Erythroblast (primary cell): Measurements from ENCODE around the gene CTU2.

Experiments
- GATA1 ChIP-seq: IDR thresholded peaks from 2 replicates; pipeline ENCODE4 v1.6.1; 2011; ENCODE audit warnings: low read depth, mild to moderate bottlenecking, control low read depth, low read length, moderate library complexity
- POLR2A ChIP-seq: IDR thresholded peaks from 2 replicates; pipeline ENCODE4 v1.6.1; 2011; ENCODE audit warnings: mild to moderate bottlenecking, low read length

- TF ChIP-seq POLR2A (no peak), GATA1 (no peak)
Measured at GRCh38 chr16:88747588-88748301, 41.4 kb downstream of the CTU2 start.
